HEK293T (cell line): ENCODE measurements around the gene SH2D3A.

Source experiments
- ARNT ChIP-seq: fragments of 450-650 bp; IDR thresholded peaks from 2 replicates; pipeline ENCODE4 v1.6.1; 2017; ENCODE audit warnings: mild to moderate bottlenecking
- L3MBTL2 ChIP-seq: fragments of 450-650 bp; conservative IDR thresholded peaks from 2 replicates; pipeline ENCODE4 v1.6.1; 2016; ENCODE audit warnings: mild to moderate bottlenecking
- SP1 ChIP-seq: fragments of 450-650 bp; IDR thresholded peaks from 2 replicates; pipeline ENCODE4 v1.6.1; 2017
- TARDBP ChIP-seq: fragments of 450-650 bp; IDR thresholded peaks from 2 replicates; pipeline ENCODE4 v1.6.1; 2016
- ZNF384 ChIP-seq: fragments of 450-650 bp; IDR thresholded peaks from 2 replicates; pipeline ENCODE4 v1.6.1; 2016

GRCh38 chr19:6806488-6806887 lies 39.3 kb upstream of the SH2D3A start:
- TF ChIP-seq ZNF384 (no peak), SP1 (no peak), ARNT (no peak), TARDBP (no peak), L3MBTL2 (no peak)
